ENCODE data around the gene CD6. TPM values are rescaled to one million over a fixed set of nuclear protein-coding genes. Genes with fewer than 3 reads are reported as not detected.
"Not testable (repeated sequence)": the region's sequence is repeated elsewhere in the genome, so short reads cannot be mapped to it uniquely, and the experiment has no call there.

Gene CD6
- total and polyA plus RNA-seq, 4 experiments from 2014 or later = 281 to 428 (median 356) TPM

- intact Hi-C loops (cut with micrococcal nuclease) = no loop called here
- peaks cover 0 to 5% of the 10 kb centered on the region in 2 donors for H3K36me3 Mint-ChIP-seq
- POLR2A ChIA-PET (ENCODE audit: partially characterized antibody) = interaction anchor here (9.7 to 26.1 kb wide), 3 partner anchors 13 to 20 kb away, joined by 254 to 1022 read pairs (median 1022); no protein-coding TSS in a partner anchor
- DNase-seq = no peak
- no peaks in the 10 kb centered on the region for H3K9me3 Mint-ChIP-seq
- H3K27me3 Mint-ChIP-seq = no peaks in the 10 kb centered on the region
- no peaks in the 10 kb centered on the region for H3K36me3 ChIP-seq (ENCODE audit: insufficient read depth, low read length)
- peak overlapping the region in 7 of 8 donors; percentile 14 to 80 (median 49) for H3K4me3 Mint-ChIP-seq
- H3K4me1 Mint-ChIP-seq = peaks cover 57 to 89% (median 64%) of the 10 kb centered on the region in 4 donors
- no peaks in the 10 kb centered on the region for H3K27me3 ChIP-seq (ENCODE audit: insufficient read depth, low read length)
- peaks cover 81% of the 10 kb centered on the region for H3K4me1 ChIP-seq (ENCODE audit: insufficient read depth, low read length)
- H3K27ac ChIP-seq (ENCODE audit: low read depth, low read length) = peak overlapping the region; percentile 9
- no peaks in the 10 kb centered on the region for H3K9me3 ChIP-seq (ENCODE audit: control insufficient read depth in 1 of 2, low read length in 2 of 2)
- H3K4me3 ChIP-seq (ENCODE audit: low read length in 2 of 2) = no peak overlapping the region
- peak overlapping the region; percentile 77 to 95 (median 91) for H3K27ac Mint-ChIP-seq
- CTCF ChIA-PET (ENCODE audit: partially characterized antibody) = no interaction called here
These were observed 87.2 kb downstream of the CD6 start for GRCh38 chr11:61058583-61059259.

GRCh38 chr11:61059260-61059752 is 87.8 kb downstream of the CD6 start:
- no peaks in the 10 kb centered on the region for H3K27me3 ChIP-seq (ENCODE audit: insufficient read depth, low read length)
- Mint-ChIP-seq H3K27ac (peak overlapping the region; percentile 77 to 95 (median 90)), H3K4me3 (peak overlapping the region in 4 of 8 donors; percentile 14 to 80 (median 26)), H3K27me3 (no peaks in the 10 kb centered on the region), H3K4me1 (peaks cover 54 to 89% (median 61%) of the 10 kb centered on the region in 4 donors), H3K36me3 (peaks cover 0 to 5% of the 10 kb centered on the region in 2 donors), H3K9me3 (no peaks in the 10 kb centered on the region)
- intact Hi-C loops (cut with micrococcal nuclease) = no loop called here
- no peak for DNase-seq
- no peak overlapping the region for H3K4me3 ChIP-seq (ENCODE audit: low read length in 2 of 2)
- H3K4me1 ChIP-seq (ENCODE audit: insufficient read depth, low read length) = peaks cover 78% of the 10 kb centered on the region
- CTCF ChIA-PET (ENCODE audit: partially characterized antibody) = interaction anchor here (2.2 kb wide), 1 partner anchor 89 kb away, joined by 11 read pairs; the partner anchor contains the start of gene CD6
- peak overlapping the region; percentile 9 for H3K27ac ChIP-seq (ENCODE audit: low read depth, low read length)
- POLR2A ChIA-PET (ENCODE audit: partially characterized antibody) = interaction anchor here (3.8 to 26.1 kb wide), 3 partner anchors 12 to 19 kb away, joined by 25 to 1022 read pairs (median 254); no protein-coding TSS in a partner anchor
- no peaks in the 10 kb centered on the region for H3K9me3 ChIP-seq (ENCODE audit: control insufficient read depth in 1 of 2, low read length in 2 of 2)
- H3K36me3 ChIP-seq (ENCODE audit: insufficient read depth, low read length) = no peaks in the 10 kb centered on the region

- Histone ChIP-seq H3K4me3 (ENCODE audit: low read length in 2 of 2) (peak overlapping the region; percentile 17 to 48), H3K27me3 (ENCODE audit: insufficient read depth, low read length) (no peaks in the 10 kb centered on the region), H3K27ac (ENCODE audit: low read depth, low read length) (peak overlapping the region; percentile 69), H3K36me3 (ENCODE audit: insufficient read depth, low read length) (no peaks in the 10 kb centered on the region), H3K4me1 (ENCODE audit: insufficient read depth, low read length) (peaks cover 75% of the 10 kb centered on the region), H3K9me3 (ENCODE audit: control insufficient read depth in 1 of 2, low read length in 2 of 2) (no peaks in the 10 kb centered on the region)
- DNase-seq = peak; percentile 60 to 97 (median 65)
- peaks cover 59 to 91% (median 66%) of the 10 kb centered on the region in 4 donors for H3K4me1 Mint-ChIP-seq
- H3K27ac Mint-ChIP-seq = peak overlapping the region; percentile 94 to 99 (median 97)
- CTCF ChIA-PET (ENCODE audit: partially characterized antibody) = interaction anchor here (0.7 to 2.2 kb wide), 5 partner anchors 9 to 91 kb away, joined by 3 to 11 read pairs (median 6); partner anchors contain the start of gene CD6
- peaks cover 0 to 5% of the 10 kb centered on the region in 2 donors for H3K36me3 Mint-ChIP-seq
- POLR2A ChIA-PET (ENCODE audit: partially characterized antibody) = interaction anchor here (0.8 to 26.1 kb wide), 18 partner anchors 8 to 100 kb away, joined by 3 to 1022 read pairs (median 6); partner anchors contain the start of genes CD5 and VPS37C
- peak overlapping the region; percentile 72 to 93 (median 86) for H3K4me3 Mint-ChIP-seq
- intact Hi-C loops (cut with micrococcal nuclease) = loop anchor here (1.0 to 5.0 kb wide), 6 partner anchors 10 to 41 kb away; partner anchors contain the start of gene CD5
- no peaks in the 10 kb centered on the region for H3K9me3 Mint-ChIP-seq
- H3K27me3 Mint-ChIP-seq = no peaks in the 10 kb centered on the region
These were observed 89.8 kb downstream of the CD6 start for GRCh38 chr11:61061081-61061826.

- Mint-ChIP-seq H3K4me1 (peaks cover 61 to 91% (median 75%) of the 10 kb centered on the region in 4 donors), H3K36me3 (peaks cover 0 to 5% of the 10 kb centered on the region in 2 donors), H3K4me3 (peak overlapping the region in 4 of 8 donors; percentile 32 to 89 (median 66)), H3K9me3 (peaks cover 0 to 1% (median 0%) of the 10 kb centered on the region in 8 donors), H3K27ac (peak overlapping the region; percentile 94 to 99 (median 97)), H3K27me3 (no peaks in the 10 kb centered on the region)
- Histone ChIP-seq H3K4me1 (ENCODE audit: insufficient read depth, low read length) (peaks cover 86% of the 10 kb centered on the region), H3K27me3 (ENCODE audit: insufficient read depth, low read length) (no peaks in the 10 kb centered on the region), H3K4me3 (ENCODE audit: low read length in 2 of 2) (no peak overlapping the region), H3K36me3 (ENCODE audit: insufficient read depth, low read length) (no peaks in the 10 kb centered on the region), H3K9me3 (ENCODE audit: control insufficient read depth in 1 of 2, low read length in 2 of 2) (no peaks in the 10 kb centered on the region), H3K27ac (ENCODE audit: low read depth, low read length) (peak overlapping the region; percentile 69)
- POLR2A ChIA-PET (ENCODE audit: partially characterized antibody) = interaction anchor here (1.0 to 26.1 kb wide), 13 partner anchors 9 to 76 kb away, joined by 3 to 1022 read pairs (median 15); partner anchors contain the start of gene CD5
- CTCF ChIA-PET (ENCODE audit: partially characterized antibody) = interaction anchor here (0.7 to 3.9 kb wide), 6 partner anchors 18 to 91 kb away, joined by 3 to 16 read pairs (median 4); partner anchors contain the start of gene CD6
- intact Hi-C loops (cut with micrococcal nuclease) = loop anchor here (5.0 kb wide), 1 partner anchor 40 kb away; the partner anchor contains the start of gene CD5
- DNase-seq = no peak
These were observed 90.9 kb downstream of the CD6 start for GRCh38 chr11:61062181-61062930.

GRCh38 chr11:61065236-61065635 is 93.8 kb downstream of the CD6 start:
- H3K27me3 ChIP-seq (ENCODE audit: insufficient read depth, low read length); H3K9me3 Mint-ChIP-seq; H3K36me3 ChIP-seq (ENCODE audit: insufficient read depth, low read length); DNase-seq; intact Hi-C loops (cut with micrococcal nuclease); H3K27me3 Mint-ChIP-seq; H3K9me3 ChIP-seq (ENCODE audit: control insufficient read depth in 1 of 2, low read length in 2 of 2); H3K36me3 Mint-ChIP-seq: not testable (repeated sequence)
- Mint-ChIP-seq H3K27ac (peak overlapping the region; percentile 75 to 97 (median 94)), H3K4me1 (peaks cover 60 to 96% (median 76%) of the 10 kb centered on the region in 4 donors), H3K4me3 (peak overlapping the region in 7 of 8 donors; percentile 73 to 87 (median 85))
- Histone ChIP-seq H3K4me3 (ENCODE audit: low read length in 2 of 2) (peak overlapping the region in 1 of 2 donors; percentile 1), H3K27ac (ENCODE audit: low read depth, low read length) (peak overlapping the region; percentile 57), H3K4me1 (ENCODE audit: insufficient read depth, low read length) (peaks cover 89% of the 10 kb centered on the region)
- ChIA-PET CTCF (ENCODE audit: partially characterized antibody) (interaction anchor here (0.8 to 3.9 kb wide), 11 partner anchors 12 to 94 kb away, joined by 3 to 16 read pairs (median 5); partner anchors contain the start of gene CD6), POLR2A (ENCODE audit: partially characterized antibody) (interaction anchor here (1.0 to 26.1 kb wide), 15 partner anchors 13 to 153 kb away, joined by 3 to 1022 read pairs (median 11); partner anchors contain the start of gene CD5)

Measured in CD4-positive, alpha-beta memory T cell (primary cell).